A673 (cell line): Measurements from ENCODE around the gene EVPLL. TPM values are rescaled to one million over a fixed set of nuclear protein-coding genes. Genes with fewer than 3 reads are reported as not detected.
"Not testable (repeated sequence)": the region's sequence is repeated elsewhere in the genome, so short reads cannot be mapped to it uniquely, and the experiment has no call there.

ENCODE experiments used
- BruUV-seq: library from RNA; stranded (reverse); fragments of 400-500 nt; replicated peaks from 2 replicates; lab custom pipeline; 2021; lab: Mats Ljungman, UMichigan
- CTCF ChIA-PET: fragments of 300-600 bp; sonication (Branson Sonifier 250); formaldehyde crosslinking; loops from one replicate; lab custom pipeline; 2022; ENCODE audit warnings: antibody characterized with exemption; lab: Charles Lee
- POLR2A ChIA-PET: fragments of 300-600 bp; sonication (Branson Sonifier 250); formaldehyde crosslinking; loops from one replicate; lab custom pipeline; 2022; ENCODE audit warnings: antibody characterized with exemption; ENCODE audit not compliant: low non-redundant PET; lab: Charles Lee
- DNase-seq: peaks from one replicate; pipeline ENCODE4 v3.0.0-alpha.2; 2015; ENCODE audit warnings: low spot score
- H3K27ac ChIP-seq: fragments of 200-600 bp; sonication (generic); 2 replicates; pipeline ENCODE4 v1.5.1; 2016; ENCODE audit warnings: mixed run types, low read depth, mild to moderate bottlenecking, mixed read lengths, antibody characterized with exemption, low read length; ENCODE audit not compliant: poor library complexity, severe bottlenecking
- H3K27me3 ChIP-seq: fragments of 200-600 bp; sonication (generic); replicated peaks from 2 replicates; pipeline ENCODE4 v1.6.1; 2017; ENCODE audit warnings: mixed run types, low read depth, mild to moderate bottlenecking, mixed read lengths, antibody characterized with exemption, low read length; ENCODE audit not compliant: insufficient read depth, poor library complexity
- H3K36me3 ChIP-seq: fragments of 200-600 bp; sonication (generic); 2 replicates; pipeline ENCODE4 v1.6.1; 2016; ENCODE audit warnings: mixed run types, mild to moderate bottlenecking, mixed read lengths, antibody characterized with exemption, low read length; ENCODE audit not compliant: insufficient read depth, poor library complexity, severe bottlenecking
- H3K4me1 ChIP-seq: fragments of 200-600 bp; sonication (generic); 2 replicates; pipeline ENCODE4 v1.6.1; 2017; ENCODE audit warnings: mixed run types, mild to moderate bottlenecking, mixed read lengths, antibody characterized with exemption, low read length; ENCODE audit not compliant: insufficient read depth, poor library complexity, severe bottlenecking
- H3K4me3 ChIP-seq: fragments of 200-600 bp; sonication (generic); 2 replicates; pipeline ENCODE4 v1.5.1; 2016; ENCODE audit warnings: low read depth, mixed run types, mild to moderate bottlenecking, mixed read lengths, low read length; ENCODE audit not compliant: poor library complexity, severe bottlenecking
- H3K9me3 ChIP-seq: fragments of 200-600 bp; sonication (generic); 2 replicates; pipeline ENCODE4 v1.6.1; 2016; ENCODE audit warnings: mixed run types, low read depth, mild to moderate bottlenecking, mixed read lengths, antibody characterized with exemption, low read length; ENCODE audit not compliant: poor library complexity, severe bottlenecking
- EZH2 ChIP-seq: fragments of 200-600 bp; sonication (generic); IDR thresholded peaks from 2 replicates; pipeline ENCODE4 v1.6.1; 2017; ENCODE audit warnings: borderline replicate concordance, low read depth, mild to moderate bottlenecking, mixed read lengths, antibody characterized with exemption, low read length; ENCODE audit not compliant: poor library complexity, severe bottlenecking
- intact Hi-C: fragments of 100-400 bp; cut with micrococcal nuclease; formaldehyde crosslinking; loops from one replicate; pipeline ENCODE4 v1.10.0; 2022; ENCODE audit not compliant: unreplicated experiment
- total RNA-seq: library from RNA; stranded (reverse); gene quantifications from 2 replicates; pipeline ENCODE4 v1.2.3, GENCODE V29; 2021
- TF ChIP-seq, protein P1 (sequence below): fragments of 300-800, 200-600 bp; sonication (generic); conservative IDR thresholded peaks from 2 replicates; pipeline ENCODE4 v1.5.1; 2017; ENCODE audit warnings: low read depth, mild to moderate bottlenecking, antibody characterized with exemption, low read length, moderate library complexity, mixed read lengths

Gene EVPLL
- total RNA-seq, 1 experiment from 2014 or later: not detected

DNA sequence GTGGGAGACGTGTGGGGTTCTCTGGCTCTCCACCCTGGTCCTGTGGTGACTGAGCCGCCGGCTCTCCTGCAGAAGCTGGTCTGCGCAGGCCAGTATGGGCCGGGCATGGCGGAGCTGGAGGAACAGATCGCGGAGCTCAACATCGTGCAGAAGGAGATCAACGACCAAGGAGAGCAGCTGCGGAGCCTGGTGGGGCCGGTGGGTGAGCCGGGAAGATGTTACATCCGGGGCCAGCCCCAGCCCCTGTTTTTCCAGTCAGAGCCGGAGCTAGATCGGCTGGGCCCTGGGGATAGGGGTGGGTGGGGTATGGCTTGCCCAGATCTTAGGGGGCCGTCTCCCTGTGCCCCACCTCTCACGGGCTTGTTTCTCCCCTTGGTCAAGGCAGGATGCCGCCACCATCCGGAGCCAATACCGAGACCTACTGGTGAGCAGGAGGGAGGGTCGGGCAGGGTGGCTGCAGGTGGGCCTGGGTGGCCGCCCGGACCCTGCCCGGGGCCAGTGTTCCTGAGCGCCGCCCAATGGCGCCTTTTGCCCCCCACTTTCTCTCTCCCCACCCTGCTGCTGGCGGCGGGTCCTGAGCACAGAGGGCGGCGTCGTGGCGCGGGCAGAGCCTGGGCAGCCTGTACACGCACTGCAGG lies 5.0 kb downstream of the EVPLL start:
- no peak overlapping the region for H3K27ac ChIP-seq
- ChIA-PET CTCF (no interaction called here), POLR2A (no interaction called here)
- no peak overlapping the region for H3K4me3 ChIP-seq
- no peaks in the 10 kb centered on the region for H3K4me1 ChIP-seq
- H3K27me3 ChIP-seq: no peaks in the 10 kb centered on the region
- intact Hi-C loops: no loop called here
- no TSS peak for BruUV-seq
- no peaks in the 10 kb centered on the region for H3K9me3 ChIP-seq
- no peaks in the 10 kb centered on the region for H3K36me3 ChIP-seq
- DNase-seq: no peak
- no peak for TF ChIP-seq EZH2
- TF ChIP-seq, protein P1, sequence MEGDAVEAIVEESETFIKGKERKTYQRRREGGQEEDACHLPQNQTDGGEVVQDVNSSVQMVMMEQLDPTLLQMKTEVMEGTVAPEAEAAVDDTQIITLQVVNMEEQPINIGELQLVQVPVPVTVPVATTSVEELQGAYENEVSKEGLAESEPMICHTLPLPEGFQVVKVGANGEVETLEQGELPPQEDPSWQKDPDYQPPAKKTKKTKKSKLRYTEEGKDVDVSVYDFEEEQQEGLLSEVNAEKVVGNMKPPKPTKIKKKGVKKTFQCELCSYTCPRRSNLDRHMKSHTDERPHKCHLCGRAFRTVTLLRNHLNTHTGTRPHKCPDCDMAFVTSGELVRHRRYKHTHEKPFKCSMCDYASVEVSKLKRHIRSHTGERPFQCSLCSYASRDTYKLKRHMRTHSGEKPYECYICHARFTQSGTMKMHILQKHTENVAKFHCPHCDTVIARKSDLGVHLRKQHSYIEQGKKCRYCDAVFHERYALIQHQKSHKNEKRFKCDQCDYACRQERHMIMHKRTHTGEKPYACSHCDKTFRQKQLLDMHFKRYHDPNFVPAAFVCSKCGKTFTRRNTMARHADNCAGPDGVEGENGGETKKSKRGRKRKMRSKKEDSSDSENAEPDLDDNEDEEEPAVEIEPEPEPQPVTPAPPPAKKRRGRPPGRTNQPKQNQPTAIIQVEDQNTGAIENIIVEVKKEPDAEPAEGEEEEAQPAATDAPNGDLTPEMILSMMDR: no peak

DNA sequence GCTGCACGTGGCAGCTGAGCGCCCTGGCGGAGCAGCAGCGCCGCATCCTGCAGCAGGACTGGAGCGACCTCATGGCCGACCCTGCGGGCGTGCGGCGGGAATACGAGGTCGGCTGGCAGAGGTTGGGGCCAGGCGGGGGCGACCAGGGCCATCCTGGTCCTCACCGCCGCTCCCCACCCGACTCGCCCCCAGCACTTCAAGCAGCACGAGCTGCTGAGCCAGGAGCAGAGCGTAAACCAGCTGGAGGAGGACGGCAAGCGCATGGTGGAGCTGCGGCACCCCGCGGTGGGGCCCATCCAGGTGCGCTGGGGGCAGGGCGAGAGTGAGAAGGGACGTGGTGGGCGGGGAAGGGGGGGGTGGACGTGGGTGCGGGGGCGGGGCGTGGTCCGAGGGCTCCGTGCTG lies 5.5 kb downstream of the EVPLL start:
- H3K27me3 ChIP-seq, BruUV-seq, POLR2A ChIA-PET, H3K4me1 ChIP-seq, intact Hi-C loops, H3K9me3 ChIP-seq, DNase-seq, H3K27ac ChIP-seq, H3K4me3 ChIP-seq, H3K36me3 ChIP-seq, CTCF ChIA-PET: not testable (repeated sequence)

DNA sequence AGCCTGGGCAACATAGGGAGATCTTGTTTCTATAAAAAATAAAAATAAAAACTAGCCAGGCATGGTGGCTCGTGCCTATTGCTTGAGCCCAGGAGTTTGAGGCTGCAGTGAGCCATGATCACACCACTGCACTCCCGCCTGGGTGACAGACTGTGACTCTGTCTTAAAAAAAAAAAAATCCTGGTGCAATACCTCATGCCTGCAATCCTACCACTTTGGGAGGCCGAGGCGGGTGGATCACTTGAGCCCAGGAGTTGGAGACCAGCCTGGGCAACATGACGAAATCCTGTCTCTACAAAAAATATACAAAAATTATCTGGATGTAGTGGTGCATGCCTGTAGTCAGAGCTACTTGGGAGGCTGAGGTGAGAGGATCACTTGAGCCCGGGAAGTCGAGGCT lies 6.7 kb downstream of the EVPLL start:
- BruUV-seq, H3K4me1 ChIP-seq, H3K36me3 ChIP-seq, H3K4me3 ChIP-seq, DNase-seq, POLR2A ChIA-PET, H3K27me3 ChIP-seq, CTCF ChIA-PET, H3K27ac ChIP-seq, intact Hi-C loops, H3K9me3 ChIP-seq: not testable (repeated sequence)

DNA sequence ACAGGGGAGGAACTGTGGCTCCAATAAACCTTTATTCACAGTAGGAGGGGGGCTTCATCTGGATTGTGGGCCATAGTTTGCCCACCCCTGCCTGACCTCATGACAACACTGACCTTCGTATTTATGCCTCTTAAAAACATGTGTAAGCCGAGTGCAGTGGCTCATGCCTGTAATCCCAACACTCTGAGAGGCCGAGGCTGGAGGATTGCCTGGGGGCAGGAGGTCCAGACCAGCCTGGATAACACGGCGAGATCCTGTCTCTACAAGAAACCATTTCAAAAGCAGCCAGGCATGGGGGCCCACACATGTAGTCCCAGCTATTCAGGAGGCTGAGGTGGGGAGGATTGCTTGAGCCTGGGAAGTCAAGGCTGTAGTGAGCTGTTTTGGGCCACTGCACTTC lies 10.0 kb downstream of the EVPLL start:
- intact Hi-C loops, BruUV-seq, POLR2A ChIA-PET, H3K4me1 ChIP-seq, H3K27ac ChIP-seq, CTCF ChIA-PET, DNase-seq, H3K4me3 ChIP-seq, H3K27me3 ChIP-seq, H3K9me3 ChIP-seq, H3K36me3 ChIP-seq: not testable (repeated sequence)

DNA sequence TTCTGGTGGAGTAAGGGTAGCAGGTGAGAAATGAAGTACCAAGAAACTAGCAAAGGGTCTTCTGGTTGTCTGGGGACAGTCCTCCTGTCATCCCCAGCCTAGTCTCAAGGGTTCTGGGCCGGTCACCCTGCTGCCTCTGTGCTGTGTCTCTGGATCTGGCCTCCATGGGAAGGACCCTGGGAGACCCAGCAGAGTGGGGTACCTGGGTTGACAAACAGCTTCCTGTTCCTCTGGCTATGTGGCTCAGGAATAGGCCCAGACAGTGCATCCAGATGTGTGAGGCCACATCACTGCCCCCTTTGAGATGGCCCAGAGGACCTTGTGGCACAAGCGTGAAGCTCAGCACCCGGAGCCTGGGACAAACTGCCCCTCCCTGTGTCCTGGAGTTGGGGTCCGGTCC lies 10.7 kb downstream of the EVPLL start:
- H3K4me1 ChIP-seq, POLR2A ChIA-PET, H3K4me3 ChIP-seq, H3K27ac ChIP-seq, H3K9me3 ChIP-seq, H3K27me3 ChIP-seq, DNase-seq, CTCF ChIA-PET, BruUV-seq, H3K36me3 ChIP-seq, intact Hi-C loops: not testable (repeated sequence)

DNA sequence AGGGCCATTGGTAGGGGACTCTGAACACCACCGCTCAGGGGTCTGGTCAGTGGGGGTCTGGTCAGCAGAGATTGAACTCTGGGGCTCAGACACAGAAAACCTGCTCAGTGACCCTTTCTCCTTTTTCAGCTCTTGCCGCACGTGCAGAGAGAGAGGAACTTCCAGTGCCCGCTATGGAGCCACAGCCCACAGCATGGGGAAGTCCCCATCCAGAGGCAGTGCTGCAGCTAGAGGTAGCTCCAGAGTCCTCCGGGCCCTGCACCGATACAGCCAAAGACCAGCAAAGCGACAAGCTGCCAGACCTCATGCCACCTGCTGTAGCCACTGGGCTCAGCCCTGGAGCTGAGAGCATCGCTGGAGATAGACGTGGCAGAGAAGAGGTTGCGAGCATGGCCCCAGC lies 11.2 kb downstream of the EVPLL start:
- H3K27ac ChIP-seq, DNase-seq, H3K36me3 ChIP-seq, CTCF ChIA-PET, H3K27me3 ChIP-seq, H3K4me1 ChIP-seq, H3K9me3 ChIP-seq, BruUV-seq, POLR2A ChIA-PET, H3K4me3 ChIP-seq, intact Hi-C loops: not testable (repeated sequence)
